ENCODE measurements around the gene ZNF628. TPM values are rescaled to one million over a fixed set of nuclear protein-coding genes. Genes with fewer than 3 reads are reported as not detected.

Gene ZNF628
- total and polyA plus RNA-seq, 10 donors, result 1.4 to 13.6 (median 7.9) TPM

GRCh38 chr19:55442372-55442961 lies 34.0 kb upstream of the ZNF628 start:
- intact Hi-C loops (cut with DNase I; ENCODE audit: low total_unique reads), result no loop called here
- TF ChIP-seq POLR2A (IDR thresholded peaks at IDR 0.05) (no peak), POLR2AphosphoS5 (IDR thresholded peaks at IDR 0.05) (no peak), CTCF (IDR thresholded peaks at IDR 0.05 in 8 of 11, conservative IDR thresholded peaks at IDR 0.05 in 3 of 11) (no peak)
- H3K27ac ChIP-seq, result no peak overlapping the region
- H3K4me3 ChIP-seq, result peak overlapping the region in 1 of 8 donors; percentile 49
- peaks cover 7 to 100% (median 75%) of the 10 kb centered on the region in 7 donors for H3K27me3 ChIP-seq (replicated peaks in 1 of 7)
- no peak for DNase-seq
- no peaks in the 10 kb centered on the region for H3K36me3 ChIP-seq
- H3K9me3 ChIP-seq, result no peaks in the 10 kb centered on the region
- 1 to 4% (median 2%) methylated on average over 14 to 72 of the region's 72 CpGs for WGBS, 5 donors
- H3K4me1 ChIP-seq, result peaks cover 11 to 35% (median 26%) of the 10 kb centered on the region in 6 donors

- H3K36me3 ChIP-seq, result no peaks in the 10 kb centered on the region
- peaks cover 11 to 35% (median 26%) of the 10 kb centered on the region in 6 donors for H3K4me1 ChIP-seq
- no peak for TF ChIP-seq CTCF (IDR thresholded peaks at IDR 0.05 in 8 of 11, conservative IDR thresholded peaks at IDR 0.05 in 3 of 11)
- WGBS, 5 donors, result 1 to 4% (median 3%) methylated on average over 43 of the region's 43 CpGs
- H3K27me3 ChIP-seq (replicated peaks in 1 of 7), result peaks cover 7 to 96% (median 70%) of the 10 kb centered on the region in 7 donors
- H3K4me3 ChIP-seq, result peak within 1 kb of the TSS in 1 of 8 donors; percentile 49
- no peak within 1 kb of the TSS for H3K27ac ChIP-seq
- intact Hi-C loops (cut with DNase I; ENCODE audit: low total_unique reads), result no loop called here
- DNase-seq, result no peak
- no peaks in the 10 kb centered on the region for H3K9me3 ChIP-seq
Measured at GRCh38 chr19:55443045-55443823, 33.2 kb upstream of the ZNF628 start, which contains the start of gene SHISA7. Gene SHISA7, minus strand, starts transcription at chr19:55443300. Its CDS starts 437 bp downstream, at chr19:55442863.

DNA sequence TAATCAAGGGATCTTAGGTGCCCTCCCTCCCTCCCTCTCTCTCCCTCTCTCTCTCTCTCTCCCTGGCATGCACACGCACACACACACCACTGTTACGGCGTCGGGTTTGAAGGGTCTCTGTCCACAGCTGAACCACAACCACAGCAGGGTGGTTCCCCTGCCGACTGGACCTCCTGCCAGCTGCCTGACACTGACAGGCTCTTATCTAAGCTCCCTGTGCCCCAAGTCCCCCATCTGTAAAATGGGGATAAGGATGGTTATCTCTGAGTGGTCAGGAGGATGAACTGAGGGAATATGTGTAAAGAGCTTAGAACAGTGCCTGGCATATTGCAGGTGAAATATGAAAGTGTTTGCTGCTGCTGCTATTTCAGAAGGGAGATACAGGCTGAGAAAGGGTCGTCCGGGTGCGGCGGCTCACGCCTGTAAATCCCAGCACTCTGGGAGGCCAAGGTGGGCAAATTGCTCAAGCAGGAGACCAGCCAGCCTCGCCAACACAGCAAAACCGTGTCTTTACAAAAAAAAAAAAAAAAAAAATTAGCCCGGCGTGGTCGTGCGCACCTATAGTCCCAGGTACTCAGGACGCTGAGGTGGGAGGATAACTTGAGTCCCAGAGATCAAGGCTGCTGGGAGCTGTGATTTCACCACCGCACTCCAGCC lies 32.5 kb upstream of the ZNF628 start:
- Histone ChIP-seq H3K9me3 (no peaks in the 10 kb centered on the region), H3K27ac (no peak overlapping the region), H3K27me3 (replicated peaks in 1 of 7) (peaks cover 7 to 89% (median 63%) of the 10 kb centered on the region in 7 donors), H3K36me3 (no peaks in the 10 kb centered on the region), H3K4me1 (peaks cover 11 to 35% (median 26%) of the 10 kb centered on the region in 6 donors), H3K4me3 (no peak overlapping the region)
- no peak for DNase-seq
- WGBS, 5 donors, result 27 to 42% (median 38%) methylated on average over 16 to 18 of the region's 18 CpGs
- intact Hi-C loops (cut with DNase I; ENCODE audit: low total_unique reads), result no loop called here
- TF ChIP-seq CTCF (IDR thresholded peaks at IDR 0.05 in 8 of 11, conservative IDR thresholded peaks at IDR 0.05 in 3 of 11) (no peak), POLR2AphosphoS5 (IDR thresholded peaks at IDR 0.05) (no peak), POLR2A (IDR thresholded peaks at IDR 0.05) (no peak)

GRCh38 chr19:55444646-55445045 lies 31.8 kb upstream of the ZNF628 start:
- TF ChIP-seq CTCF (IDR thresholded peaks at IDR 0.05 in 8 of 11, conservative IDR thresholded peaks at IDR 0.05 in 3 of 11) (no peak), POLR2A (IDR thresholded peaks at IDR 0.05) (no peak), POLR2AphosphoS5 (IDR thresholded peaks at IDR 0.05) (no peak)
- DNase-seq, result no peak
- H3K4me3 ChIP-seq, result no peak overlapping the region
- H3K4me1 ChIP-seq, result peaks cover 11 to 35% (median 26%) of the 10 kb centered on the region in 6 donors
- H3K27me3 ChIP-seq (replicated peaks in 1 of 7), result peaks cover 7 to 89% (median 61%) of the 10 kb centered on the region in 7 donors
- H3K36me3 ChIP-seq, result no peaks in the 10 kb centered on the region
- H3K9me3 ChIP-seq, result no peaks in the 10 kb centered on the region
- intact Hi-C loops (cut with DNase I; ENCODE audit: low total_unique reads), result no loop called here
- H3K27ac ChIP-seq, result no peak overlapping the region
- 47 to 50% (median 49%) methylated on average over 11 of the region's 11 CpGs for WGBS, 5 donors

Data from spleen (tissue), 11 donors.